DMS114 treated with DMSO at 0.1 percent for 48 hours (cell line): ENCODE measurements around the gene AK6.
"Not testable (repeated sequence)": the region's sequence is repeated elsewhere in the genome, so short reads cannot be mapped to it uniquely, and the experiment has no call there.

Source experiments
- DNase-seq: peaks from one replicate; lab custom pipeline; 2025; ENCODE audit not compliant: unreplicated experiment; lab: John Stamatoyannopoulos, UW

AK6 gene

GRCh38 chr5:69341520-69342161, 27.7 kb downstream of the AK6 start:
- DNase-seq, result no peak

DNA sequence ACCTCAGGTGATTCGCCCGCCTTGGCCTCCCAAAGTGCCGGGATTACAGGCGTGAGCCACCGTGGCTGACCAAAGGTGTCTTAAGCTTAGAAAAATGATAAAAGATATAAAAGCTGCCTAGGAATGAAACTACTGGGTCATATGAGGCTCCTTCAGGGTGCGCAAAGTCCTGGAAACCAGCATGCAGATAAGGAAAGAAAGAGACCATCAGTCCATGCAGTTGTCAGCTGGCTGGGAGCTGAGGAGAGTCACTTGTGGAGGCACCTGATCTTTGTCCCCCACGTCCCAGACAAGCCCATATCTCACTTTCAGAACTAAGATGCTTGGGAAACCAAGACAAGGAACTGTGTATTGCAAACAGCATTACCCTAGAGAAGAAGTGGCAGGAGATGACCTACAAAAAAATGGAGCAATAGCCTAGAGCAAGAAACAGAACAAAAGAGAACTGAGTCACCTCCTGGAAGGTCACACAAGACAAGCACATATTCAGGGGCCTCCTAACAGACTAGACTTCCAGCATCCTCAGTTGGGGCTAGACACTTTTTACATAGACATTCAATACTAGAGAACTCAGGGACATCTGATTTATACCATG, 33.9 kb downstream of the AK6 start:
- DNase-seq, result no peak

GRCh38 chr5:69334793-69335268, 34.5 kb downstream of the AK6 start:
- peak; percentile 78 for DNase-seq

DNA sequence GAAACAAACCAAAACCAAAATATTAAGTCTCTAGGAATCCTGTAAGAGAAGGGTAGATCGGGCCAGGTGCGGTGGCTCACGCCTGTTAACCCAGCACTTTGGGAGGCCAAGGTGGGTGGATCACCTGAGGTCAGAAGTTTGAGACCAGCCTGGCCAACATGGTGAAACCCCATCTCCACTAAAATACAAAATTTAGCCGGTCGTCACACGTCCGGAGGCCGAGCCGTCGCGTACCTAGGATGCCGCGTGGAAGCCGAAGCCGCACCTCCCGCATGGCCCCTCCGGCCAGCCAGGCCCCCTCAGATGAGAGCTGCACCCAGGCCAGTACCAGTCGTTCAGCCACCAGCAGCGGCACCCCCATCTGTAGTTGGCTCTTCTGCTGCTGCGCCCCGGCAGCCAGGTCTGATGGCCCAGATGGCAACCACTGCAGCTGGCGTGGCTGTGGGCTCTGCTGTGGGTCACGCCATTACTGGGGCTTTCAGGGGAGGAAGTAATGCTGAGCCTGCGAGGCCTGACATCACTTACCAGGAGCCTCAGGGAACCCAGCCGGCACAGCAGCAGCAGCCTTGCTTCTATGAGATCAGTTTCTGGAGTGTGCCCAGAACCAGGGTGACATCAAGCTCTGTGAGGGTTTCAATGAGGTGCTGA, 35.5 kb downstream of the AK6 start:
- DNase-seq, result not testable (repeated sequence)

DNA sequence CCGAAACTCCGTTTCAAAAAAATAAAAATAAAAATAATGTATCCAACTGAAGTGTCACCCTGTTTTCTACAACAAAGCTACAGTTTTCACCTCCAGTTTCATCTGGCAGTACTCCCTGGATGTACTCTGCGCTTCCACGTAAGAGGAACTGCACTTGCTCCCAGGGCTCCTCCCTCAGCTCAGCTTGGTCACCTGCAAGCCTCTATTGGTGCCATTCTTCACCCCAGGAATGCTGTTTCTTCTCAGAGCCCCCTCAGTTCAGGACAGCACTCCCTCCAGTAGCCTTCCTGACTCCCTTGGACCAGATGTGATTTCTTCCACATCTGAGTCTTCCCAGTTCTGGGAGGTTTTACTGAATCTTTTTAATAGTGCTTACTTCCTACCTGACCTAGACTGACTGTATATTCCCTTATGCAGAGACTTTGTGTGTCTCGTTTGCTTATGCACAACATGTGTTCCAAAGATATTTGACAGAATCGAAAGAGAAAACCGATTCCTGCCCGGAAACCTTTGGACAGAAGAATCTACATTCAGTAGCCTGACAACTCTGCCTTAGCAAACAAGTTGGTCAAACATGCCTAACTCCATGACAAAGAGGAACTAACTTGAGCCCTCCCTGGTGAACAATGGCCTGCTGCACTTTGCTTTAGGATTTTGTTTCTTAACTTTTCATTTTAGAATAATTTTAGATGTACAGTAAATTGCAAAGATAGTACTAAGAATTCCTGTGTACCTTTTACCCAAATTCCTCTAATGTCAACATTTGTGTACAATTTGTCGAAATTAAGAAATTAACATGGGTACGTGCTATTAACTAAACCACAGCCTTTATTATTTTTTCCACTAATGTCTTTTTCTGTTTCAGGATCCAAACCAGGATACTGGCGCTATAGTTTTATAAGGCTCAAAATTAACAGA, 37.5 kb downstream of the AK6 start:
- DNase-seq, result no peak

GRCh38 chr5:69329905-69330489, 39.3 kb downstream of the AK6 start:
- DNase-seq, result no peak

DNA sequence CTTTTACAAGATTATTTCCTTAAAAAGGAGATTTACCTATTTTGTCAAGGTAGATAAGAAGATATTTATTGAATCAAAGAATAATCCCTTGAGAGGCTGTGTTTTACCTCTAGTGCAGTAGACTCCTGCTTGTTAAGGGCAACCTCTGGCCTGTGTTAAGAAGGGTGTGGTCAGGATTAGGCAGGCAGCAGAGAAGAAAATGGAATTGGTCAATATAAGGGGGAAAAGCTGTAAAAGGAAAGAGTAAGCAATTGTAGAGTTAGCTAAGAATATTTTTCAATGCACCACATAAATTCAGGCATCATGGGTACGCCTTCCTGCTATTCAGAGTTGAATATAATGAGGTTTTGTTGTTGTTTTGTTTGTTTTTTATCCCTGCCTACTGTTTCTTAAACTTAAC, 43.0 kb downstream of the AK6 start:
- DNase-seq, result no peak

DNA sequence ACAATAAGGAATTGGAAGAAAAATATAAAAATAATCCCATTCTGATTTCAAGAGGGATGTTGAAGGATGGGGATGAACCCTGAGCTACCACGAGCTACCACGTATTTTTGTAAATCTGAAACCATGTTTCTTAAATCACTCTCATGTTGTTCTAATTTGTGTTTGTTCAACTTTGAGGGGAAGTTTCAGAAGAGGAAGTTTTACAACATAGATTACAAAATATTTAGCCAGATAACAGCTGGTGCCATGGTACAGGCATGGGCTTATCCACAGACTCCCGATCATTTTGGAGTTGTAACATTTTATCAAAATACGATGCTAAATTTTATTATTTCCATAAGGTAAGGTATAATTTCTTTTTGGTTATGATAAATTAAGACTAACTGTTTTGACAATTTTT, 51.9 kb downstream of the AK6 start:
- DNase-seq, result no peak

DNA sequence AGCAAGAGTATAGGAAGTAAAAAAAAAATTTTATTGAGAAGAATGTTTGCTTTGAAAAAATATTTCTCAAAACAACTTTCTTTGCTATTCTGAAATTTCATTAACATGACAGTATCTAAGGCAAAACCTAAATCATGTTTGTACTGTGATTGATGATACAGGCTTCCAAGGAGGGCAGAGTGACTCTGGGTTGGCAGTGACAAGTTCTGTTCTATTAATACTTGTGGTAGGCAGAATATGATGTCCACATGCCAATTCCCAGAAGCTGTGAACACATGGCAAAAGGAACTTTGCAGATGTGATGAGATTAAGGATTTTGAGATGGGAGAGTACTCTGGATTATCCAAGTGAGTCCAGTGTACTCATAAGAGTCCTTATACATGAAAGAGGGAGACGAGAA, 53.3 kb downstream of the AK6 start:
- DNase-seq, result no peak

GRCh38 chr5:69313428-69313827, 55.9 kb downstream of the AK6 start:
- DNase-seq, result no peak

- DNase-seq, result no peak
Observed at GRCh38 chr5:69312459-69313160, 56.7 kb downstream of the AK6 start.

DNA sequence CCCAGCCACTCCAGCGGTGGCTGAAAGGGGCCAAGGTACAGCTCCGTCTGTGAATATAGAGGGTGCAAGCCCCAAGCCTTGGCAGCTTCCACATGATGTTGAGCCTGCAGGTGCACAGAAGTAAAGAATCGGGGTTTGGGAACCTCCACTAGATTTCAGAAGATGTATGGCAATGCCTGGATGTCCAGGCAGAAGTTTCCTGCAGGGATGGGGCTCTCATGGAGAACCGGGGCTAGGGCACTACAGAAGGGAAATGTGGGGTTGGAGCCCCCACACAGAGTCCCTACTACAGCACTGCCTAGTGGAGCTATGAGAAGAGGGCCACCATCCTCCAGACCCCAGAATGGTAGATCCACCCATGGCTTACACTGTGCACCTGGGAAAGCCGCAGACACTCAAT, 59.9 kb downstream of the AK6 start:
- no peak for DNase-seq

GRCh38 chr5:69308046-69308553, 61.2 kb downstream of the AK6 start:
- DNase-seq, result no peak

DNA sequence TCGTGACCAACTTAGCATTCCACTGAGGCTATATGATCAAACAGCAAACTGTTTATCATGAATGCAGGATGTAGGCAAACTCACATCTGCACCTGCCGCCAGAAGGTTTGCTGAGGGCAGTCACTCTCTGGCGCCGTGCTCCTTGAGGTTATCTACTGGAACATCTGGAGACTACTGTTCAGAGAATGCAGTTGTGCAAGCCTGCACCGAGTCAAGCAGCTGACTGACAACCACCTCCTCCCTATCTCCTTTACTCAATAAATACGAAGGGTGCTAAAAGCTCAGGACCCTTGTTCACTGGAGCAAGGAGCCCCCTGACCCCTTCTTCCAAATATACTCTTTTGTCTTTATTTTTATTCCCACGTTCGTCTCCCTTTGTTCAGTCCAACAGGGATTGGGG, 63.8 kb downstream of the AK6 start:
- no peak for DNase-seq
